Left cardiac atrium (tissue), 4 donors: ENCODE data around the gene LRRC70. TPM values are rescaled to one million over a fixed set of nuclear protein-coding genes. Genes with fewer than 3 reads are reported as not detected.

Experiments used
- ATAC-seq, 2 donors: fragments of 200-7000 bp; cut with Tn5 transposase; one replicate each; pipeline ENCODE4 v1.9.1; 2020; ENCODE audit warnings: mild to moderate bottlenecking in 2 of 2, moderate library complexity in 2 of 2
- DNase-seq: peaks from one replicate; pipeline ENCODE4 v3.0.0-alpha.2; 2020
- intact Hi-C, 2 donors: fragments of 100-400 bp; cut with DNase I; formaldehyde crosslinking; loops; one replicate each; pipeline versions ENCODE4 v1.14.1 to v1.15.1; 2022 to 2023
- total RNA-seq, 2 donors: library from RNA; stranded (reverse); fragmentation: NEBNext Ultra II Directional; extraction: Animal tissue kit (Norgen Biotek cat#: 25700); gene quantifications; one replicate each; pipeline ENCODE4 v1.2.1, GENCODE V29; 2021
- donor health status: DM: no; HTN: yes; CAD: no.
- donor health status: DM: no; HTN: yes; CAD: no; lungs with severe emphysema.
- donor health status: DM: yes; HTN: yes; CAD: no.
- donor health status: Dilated cardiomyopathy.

The LRRC70 gene
- total RNA-seq, 2 donors from 2014 or later, result 2.0 to 2.2 TPM

DNA sequence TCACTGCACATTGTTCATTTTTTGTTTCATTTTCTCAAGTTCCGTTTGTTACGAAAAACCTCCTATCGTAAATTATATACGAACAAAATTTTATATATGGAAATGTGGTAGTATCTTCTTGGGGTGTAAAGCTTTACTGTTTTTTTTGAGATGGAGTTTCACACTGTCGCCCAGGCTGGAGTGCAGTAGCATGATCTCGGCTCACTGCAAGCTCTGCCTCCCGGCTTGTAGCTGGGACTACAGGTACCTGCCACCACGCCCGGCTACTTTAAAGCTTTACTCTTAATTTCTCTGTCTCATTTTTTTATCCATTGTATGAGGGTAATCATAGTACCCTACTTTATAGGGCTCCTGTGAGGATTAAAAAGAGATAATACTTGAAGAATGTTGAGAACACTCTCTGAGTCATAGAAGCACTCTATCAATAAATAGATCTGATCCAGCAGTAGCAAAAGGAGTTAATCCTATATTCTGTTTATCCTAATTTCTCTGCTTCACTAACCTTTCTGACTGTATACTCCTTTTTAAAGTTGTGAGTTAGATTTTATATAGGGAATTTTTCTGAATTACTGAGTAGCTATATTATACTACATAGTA, 5.6 kb upstream of the LRRC70 start:
- ATAC-seq (no peak), DNase-seq (no peak)
- intact Hi-C loops, result no loop called here

DNA sequence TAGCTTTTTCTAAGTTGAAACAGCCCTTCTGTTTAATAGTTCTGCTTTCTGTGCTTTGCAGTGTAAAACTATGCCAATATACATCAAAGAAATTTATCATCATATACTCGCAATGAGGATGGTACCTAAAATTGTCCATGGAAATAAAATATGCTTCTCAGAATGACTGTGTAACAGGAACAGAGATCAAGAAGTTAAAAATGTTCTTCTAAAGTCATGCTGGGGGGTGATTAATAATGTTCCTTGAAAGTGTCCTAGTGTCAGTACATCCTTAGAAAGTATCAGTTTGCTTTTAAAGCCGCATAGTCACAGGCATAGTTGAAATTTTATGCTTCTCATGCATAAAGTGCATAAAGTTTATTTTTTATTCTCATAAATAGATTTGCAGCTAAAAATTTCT, 4.0 kb upstream of the LRRC70 start:
- intact Hi-C loops, result no loop called here
- DNase-seq (no peak), ATAC-seq (no peak)

DNA sequence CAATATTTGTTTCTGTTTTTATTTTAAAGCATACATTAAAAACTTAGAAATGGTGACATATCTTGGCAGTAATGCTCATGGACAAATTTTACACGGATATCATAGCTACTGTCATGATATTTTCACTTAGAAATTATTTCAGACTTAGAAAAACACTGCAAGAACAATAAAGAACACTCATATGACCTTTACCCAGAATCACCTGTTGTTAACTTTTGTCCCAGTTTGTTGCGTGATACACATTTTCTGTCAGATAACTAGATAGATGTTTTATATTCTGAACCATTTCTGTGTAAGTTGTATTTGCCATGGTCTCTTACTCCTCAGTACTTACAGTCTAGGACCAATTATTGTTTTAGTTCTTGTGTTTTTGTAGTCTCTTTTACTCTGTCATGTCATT, 3.6 kb upstream of the LRRC70 start:
- intact Hi-C loops, result no loop called here
- DNase-seq (no peak), ATAC-seq (no peak)

DNA sequence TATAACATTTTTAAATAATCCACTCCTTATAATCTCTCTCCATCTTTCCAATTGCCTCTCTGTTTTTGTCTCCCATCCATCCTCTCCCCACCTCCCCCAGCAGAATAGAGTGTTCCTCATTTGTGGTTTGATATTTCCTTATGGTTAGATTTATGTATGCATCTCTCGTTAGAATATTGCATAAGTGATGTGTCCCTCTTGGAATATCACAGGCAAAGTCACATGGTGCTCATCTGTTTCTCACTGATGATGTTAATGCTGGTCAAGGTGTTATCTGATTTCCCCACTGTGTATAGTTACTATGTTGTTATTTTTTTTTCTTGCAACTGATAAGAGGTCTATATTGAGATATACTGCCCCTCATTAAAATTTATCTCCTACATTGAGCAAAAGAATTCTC, 3.1 kb upstream of the LRRC70 start:
- DNase-seq (no peak), ATAC-seq (no peak)
- intact Hi-C loops, result no loop called here

DNA sequence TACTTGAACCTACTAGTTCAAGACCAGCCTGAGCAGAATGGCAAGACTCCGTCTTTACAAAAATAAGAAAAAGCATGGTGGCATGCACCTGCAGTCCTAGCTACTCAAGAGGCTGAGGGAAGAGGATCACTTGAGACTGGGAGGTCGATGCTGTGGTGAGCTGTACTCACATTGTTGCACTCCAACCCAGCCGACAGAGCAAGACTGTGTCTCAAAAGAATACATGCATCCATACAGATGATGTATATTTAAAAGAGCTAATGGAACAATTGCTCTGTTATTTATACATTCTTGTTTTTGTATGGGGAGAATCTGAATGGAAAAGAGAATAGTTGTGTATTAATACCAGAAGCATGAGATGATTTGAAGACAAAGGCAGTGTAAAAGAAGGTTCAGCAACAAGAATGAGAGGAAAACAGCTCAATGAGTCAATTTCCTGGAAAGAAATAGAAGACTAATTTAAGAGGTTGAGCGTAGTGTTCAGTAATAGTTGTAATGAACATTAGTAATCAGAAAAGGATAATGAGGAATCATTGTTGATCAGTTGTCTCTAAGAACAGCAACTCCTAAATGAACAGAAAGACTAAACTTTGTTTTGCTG, 1.9 kb upstream of the LRRC70 start:
- intact Hi-C loops, result no loop called here
- ATAC-seq, result no peak

DNA sequence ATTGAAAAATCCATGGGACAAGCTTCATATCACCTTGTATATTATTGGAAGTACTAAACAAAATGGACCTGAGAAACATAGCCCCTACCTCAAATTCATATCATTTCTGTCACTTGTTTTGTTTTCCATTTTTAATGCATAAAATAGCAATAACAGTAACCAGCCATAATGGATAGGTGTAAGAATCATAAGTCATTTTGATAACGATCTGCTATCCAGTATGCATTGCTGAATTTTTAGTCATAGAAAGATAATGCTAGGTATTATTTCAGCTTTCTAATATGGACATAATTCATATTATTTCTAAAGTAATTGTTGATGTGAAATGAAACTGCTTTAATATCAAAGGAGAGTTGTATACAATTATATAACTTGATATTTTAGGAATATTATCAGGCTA, 1.1 kb upstream of the LRRC70 start:
- ATAC-seq, result no peak
- intact Hi-C loops, result no loop called here
- DNase-seq, result no peak

More for the DNA sequence above, 1.9 kb upstream of the LRRC70 start:
- no peak for DNase-seq

DNA sequence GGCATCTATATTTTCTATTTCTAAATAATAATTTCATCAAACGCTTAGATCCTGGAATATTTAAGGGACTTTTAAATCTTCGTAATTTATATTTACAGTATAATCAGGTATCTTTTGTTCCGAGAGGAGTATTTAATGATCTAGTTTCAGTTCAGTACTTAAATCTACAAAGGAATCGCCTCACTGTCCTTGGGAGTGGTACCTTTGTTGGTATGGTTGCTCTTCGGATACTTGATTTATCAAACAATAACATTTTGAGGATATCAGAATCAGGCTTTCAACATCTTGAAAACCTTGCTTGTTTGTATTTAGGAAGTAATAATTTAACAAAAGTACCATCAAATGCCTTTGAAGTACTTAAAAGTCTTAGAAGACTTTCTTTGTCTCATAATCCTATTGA, 1.1 kb downstream of the LRRC70 start:
- no peak for DNase-seq
- intact Hi-C loops, result no loop called here
- ATAC-seq, result no peak

DNA sequence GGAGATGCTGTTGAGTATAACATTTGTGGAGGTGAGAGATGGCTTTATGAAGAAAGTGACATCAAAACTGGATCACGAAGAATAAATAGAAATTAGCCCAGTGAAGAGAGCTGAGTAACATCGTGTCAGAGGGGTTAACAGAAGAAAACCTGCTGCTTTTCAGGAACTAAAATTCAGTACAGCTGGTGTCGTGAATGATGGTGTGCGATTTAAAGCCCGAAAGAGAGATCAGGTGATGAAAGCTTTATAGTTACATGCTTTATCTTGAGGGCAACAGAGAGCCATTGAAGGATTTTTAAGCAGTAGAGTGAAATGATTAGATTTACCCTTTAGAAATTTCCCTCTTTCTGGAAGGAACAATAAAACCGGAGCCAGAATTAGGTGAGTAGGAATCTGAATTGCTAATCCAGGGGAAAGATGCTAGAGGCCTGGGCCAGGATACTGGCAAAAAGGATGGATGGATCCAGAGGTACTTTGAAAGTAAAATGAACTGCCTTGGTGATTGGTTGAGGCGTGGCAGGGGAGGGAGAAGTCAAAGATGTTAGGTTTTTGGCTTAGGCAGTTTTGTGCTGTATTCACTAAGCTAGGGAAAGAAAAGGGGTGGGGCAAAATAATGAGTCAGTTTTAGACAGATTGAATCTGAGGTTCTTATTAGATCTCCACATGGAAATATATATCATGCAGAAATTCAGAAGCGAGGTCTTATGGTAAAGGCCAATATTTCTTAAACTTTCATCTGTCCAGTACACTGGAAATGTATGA, 3.4 kb downstream of the LRRC70 start:
- ATAC-seq, result no peak
- intact Hi-C loops, result no loop called here

DNA sequence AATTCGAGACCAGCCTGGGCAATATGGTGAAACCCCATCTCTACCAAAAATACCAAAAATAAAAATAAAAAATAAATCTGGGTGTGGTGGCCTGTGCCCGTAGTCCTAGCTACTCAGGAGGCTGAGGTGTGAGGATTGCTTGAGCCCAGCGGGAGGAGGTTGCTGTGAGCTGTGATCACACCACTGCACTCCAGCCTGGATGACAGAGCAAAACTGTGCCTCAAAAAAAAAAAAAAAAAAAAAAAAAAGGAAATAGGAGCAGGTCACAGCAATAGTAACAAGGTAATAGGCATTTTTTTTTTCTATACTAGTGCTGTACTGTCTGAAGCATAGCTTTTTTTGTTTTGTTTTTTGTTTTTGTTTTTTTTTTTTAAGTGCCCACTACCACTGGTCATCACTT, 5.8 kb downstream of the LRRC70 start:
- DNase-seq (no peak), ATAC-seq (no peak)
- intact Hi-C loops, result no loop called here

More for the DNA sequence above, 3.4 kb downstream of the LRRC70 start:
- no peak for DNase-seq

DNA sequence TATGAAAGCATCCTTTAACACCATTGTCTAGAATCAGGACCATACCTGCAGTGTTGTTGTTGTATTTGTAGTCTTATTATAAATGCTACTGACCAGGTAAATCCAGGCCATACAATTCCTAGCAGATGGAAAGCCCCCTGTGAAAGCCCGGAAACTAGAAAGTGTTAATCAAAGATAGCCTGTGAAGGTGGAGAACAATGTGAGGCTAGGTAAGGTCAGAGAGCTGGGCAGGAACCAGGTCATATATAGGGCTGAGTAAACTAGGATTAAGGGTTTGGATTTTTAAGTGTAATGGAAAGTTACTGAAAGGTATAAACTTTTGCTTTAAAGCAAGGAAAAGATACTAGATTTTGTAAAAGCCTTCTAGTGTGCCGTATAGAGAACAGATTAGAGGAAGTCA, 6.7 kb downstream of the LRRC70 start:
- DNase-seq (no peak), ATAC-seq (peak in 1 of 2 donors; percentile 32)
- intact Hi-C loops, result no loop called here

DNA sequence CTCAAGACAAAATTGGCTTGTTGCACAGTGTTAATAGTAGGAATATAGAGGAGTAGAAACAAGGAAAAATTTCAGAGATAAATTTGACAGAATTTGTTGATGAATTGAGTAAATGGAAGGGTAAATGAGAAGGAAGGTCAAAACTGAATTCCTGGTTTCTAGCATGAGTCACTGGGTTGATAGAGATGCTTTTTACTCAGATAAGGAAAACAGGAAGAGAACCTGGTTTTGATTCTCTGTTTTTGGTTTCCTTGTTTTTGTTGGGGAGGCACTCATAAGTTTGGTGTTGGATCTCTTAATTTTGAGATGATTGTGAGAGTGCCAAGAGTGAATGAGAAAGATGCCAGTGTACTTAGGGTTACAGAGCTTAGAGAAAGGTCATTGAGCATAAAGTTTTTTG, 7.1 kb downstream of the LRRC70 start:
- ATAC-seq, result peak in 1 of 2 donors; percentile 79
- DNase-seq, result no peak
- intact Hi-C loops, result no loop called here

DNA sequence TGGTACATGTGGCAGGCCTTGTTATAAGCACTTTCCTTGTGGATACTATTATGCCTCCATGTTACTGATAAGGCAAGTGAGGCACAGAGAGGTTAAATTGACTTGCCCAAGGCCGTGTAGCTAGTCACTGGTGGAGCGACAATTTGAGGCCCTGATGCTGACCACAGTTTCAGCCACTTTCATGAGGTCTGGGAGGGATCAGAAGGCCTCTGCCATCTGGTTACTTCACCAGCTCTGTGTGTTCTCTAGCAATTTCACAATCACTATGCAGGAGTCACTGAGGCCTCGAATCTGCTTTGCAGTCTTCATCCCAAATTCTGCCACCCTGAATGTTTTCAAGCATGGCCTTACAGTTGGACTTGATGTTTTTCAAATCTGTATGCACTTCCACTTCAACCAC, 9.1 kb downstream of the LRRC70 start:
- ATAC-seq (no peak), DNase-seq (no peak)
- intact Hi-C loops, result no loop called here

DNA sequence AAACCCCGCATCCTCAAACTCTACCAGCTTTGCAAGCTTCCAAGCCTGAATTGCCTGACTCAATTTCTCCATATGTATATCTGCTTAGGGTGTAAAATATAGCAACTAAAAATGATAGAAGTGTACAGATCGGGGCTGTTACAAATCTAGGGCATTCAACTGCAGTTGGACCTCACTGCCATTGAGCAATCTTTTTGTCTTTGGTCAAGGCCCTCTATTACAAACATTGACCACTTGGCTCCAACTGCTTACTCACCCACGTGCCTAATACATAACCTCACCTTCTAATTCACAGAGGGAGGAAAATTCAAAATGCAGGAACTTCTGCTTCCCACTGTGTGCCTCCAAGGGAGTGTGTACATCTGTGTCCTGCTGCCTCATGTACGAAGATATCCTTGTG, 10.0 kb downstream of the LRRC70 start:
- intact Hi-C loops, result no loop called here
- ATAC-seq (no peak), DNase-seq (no peak)

DNA sequence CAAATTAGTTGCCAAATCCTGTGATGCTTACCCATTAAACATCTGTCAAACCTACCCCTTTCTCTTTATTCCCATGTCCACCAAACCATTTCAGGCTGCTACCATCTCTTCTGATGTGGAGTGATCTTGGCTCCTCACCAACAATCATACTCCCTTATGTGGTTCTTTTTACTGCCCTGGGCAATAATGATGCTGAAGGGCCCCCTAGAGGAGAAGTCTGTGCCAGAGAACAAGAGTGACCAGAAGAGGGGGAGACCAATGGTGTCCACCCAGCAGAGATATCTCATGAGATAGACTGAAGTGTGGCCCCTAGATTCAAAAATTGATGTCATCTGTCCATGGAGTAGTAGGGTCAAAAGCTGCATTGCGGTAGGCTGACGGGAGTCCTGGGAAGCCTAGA, 10.9 kb downstream of the LRRC70 start:
- DNase-seq, result no peak
- ATAC-seq, result no peak
- intact Hi-C loops, result no loop called here

DNA sequence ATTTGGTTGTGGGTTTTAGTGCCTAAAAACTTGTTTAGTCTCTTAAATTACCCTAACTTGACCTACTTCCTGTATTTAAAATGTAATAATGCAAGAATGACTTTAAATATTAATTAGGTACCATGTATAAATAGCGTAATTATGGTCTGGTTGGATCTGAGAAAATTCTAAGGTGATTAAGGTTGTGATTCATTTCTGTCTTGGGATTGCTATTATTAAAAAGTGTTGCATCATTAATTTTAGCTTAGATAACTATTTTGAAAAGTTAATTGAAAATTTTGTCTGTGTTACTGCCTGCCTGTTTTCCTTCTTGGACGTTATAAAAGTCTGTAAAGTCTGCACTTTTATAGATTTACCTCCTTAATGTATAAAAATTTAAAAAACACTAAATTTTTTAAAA, 11.8 kb downstream of the LRRC70 start:
- DNase-seq (no peak), ATAC-seq (no peak)
- intact Hi-C loops, result no loop called here

DNA sequence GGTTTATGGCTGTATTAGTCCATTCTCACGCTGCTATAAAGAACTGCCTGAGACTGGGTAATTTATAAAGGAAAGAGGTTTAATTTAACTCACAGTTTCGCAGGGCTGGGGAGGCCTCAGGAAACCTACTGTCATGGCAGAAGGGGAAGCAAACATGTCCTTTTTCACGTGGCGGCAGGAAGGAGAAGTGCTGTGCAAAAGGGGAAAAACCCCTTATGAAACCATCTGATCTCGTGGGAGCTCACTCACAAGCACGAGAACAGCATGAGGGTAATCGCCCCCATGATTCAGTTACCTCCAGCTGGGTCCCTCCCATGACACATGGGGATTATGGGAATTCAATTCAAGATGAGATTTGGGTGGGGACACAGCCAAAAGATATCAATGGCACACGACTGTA, 13.9 kb downstream of the LRRC70 start:
- intact Hi-C loops, result no loop called here
- DNase-seq, result no peak

DNA sequence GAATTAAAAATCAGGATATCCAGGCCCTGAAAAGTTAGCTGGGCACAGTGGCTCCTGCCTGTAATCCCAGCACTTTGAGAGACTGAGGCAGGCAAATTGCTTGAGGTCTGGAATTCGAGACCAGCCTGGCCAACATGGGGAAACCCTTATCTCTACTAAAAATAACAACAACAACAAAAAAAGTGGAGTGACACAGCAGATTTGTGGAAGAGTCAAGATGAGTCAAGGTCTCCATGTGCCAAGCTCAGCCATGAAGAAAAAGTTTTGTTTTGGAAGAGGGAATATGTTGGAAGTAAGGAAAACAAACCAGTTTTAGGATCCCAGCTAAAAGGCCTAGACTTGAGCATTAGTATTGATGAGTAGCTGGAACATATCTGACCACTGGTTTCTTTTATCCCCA, 14.7 kb downstream of the LRRC70 start:
- DNase-seq (no peak), ATAC-seq (no peak)
- intact Hi-C loops, result no loop called here

More for the DNA sequence above, 13.9 kb downstream of the LRRC70 start:
- ATAC-seq, result no peak

DNA sequence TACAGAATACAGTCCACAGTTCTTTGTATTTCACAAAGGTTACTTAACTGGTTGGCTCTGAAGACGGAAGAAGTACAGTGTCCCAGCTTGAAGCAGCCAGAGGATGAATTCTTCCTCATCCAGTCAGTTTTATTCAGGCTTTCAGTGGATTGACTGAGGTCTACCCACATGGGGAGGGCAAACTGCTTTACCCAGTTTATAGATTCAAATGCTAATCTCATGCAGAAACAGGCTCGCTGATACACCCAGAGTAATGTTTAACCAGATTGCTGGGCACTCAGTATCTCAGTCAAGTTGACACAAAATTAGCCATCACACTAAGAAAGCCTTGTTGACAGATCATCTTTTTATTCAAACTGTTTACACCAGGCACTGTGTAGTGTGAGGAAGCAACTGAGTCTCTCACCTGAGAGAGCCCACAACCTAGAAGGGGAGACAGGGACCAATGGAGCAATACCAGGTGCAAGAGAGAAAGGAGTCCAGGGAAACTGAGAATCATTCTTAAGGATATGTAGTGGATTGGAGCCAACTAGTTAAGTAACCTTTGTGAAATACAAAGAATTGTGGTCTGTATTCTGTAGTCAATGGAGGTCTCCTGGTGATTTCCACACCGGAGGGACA, 15.9 kb downstream of the LRRC70 start:
- intact Hi-C loops, result no loop called here
- DNase-seq (no peak), ATAC-seq (no peak)

DNA sequence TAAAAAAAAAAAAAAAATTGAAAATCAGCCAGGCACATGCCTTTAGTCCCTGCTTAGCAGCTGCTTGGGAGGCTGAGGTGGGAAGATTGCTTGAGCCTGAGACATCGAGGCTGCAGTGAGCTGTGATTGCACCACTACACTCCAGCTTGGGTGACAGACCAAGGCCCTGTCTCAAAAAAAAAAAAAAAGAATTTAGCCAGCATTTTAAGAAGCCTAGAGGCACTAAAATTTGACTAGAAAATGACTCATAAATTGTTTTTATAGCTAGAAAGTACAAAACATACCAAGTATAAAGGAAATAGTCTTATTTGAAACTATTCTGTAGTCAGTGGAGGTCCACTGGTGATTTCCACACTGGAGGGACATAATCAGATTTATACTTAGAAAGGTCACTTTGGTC, 17.5 kb downstream of the LRRC70 start:
- intact Hi-C loops, result no loop called here
- no peak for DNase-seq
- no peak for ATAC-seq

DNA sequence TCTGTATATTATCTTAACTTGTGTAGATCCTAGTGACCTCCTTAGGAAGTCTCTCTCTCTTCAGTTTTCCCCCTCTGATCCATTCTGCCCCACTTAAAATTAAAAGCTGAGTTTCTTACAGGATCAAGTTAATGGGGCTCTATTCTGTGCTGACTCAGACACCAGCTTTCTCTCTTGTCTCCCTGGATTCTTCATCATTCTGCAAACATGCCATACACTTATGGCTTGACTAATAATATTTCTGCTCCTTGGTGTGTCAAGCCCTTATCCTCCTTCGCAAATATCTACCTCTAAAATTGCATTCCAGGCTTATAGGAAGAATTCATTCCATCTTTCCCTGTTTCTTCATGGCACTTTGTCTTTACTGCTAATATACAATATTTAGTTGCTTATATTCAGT, 18.1 kb downstream of the LRRC70 start:
- ATAC-seq, result no peak
- DNase-seq, result no peak
- intact Hi-C loops, result no loop called here
